CD1c-positive myeloid dendritic cell (primary cell): ENCODE results near the gene LHFPL2.
A peak's percentile ranks its signal among the peaks of the same experiment; 100 is the strongest.

Source experiments
- DNase-seq: peaks from one replicate; pipeline ENCODE4 v3.0.0-alpha.2; 2016; ENCODE audit errors: extremely low spot score

The LHFPL2 gene

DNA sequence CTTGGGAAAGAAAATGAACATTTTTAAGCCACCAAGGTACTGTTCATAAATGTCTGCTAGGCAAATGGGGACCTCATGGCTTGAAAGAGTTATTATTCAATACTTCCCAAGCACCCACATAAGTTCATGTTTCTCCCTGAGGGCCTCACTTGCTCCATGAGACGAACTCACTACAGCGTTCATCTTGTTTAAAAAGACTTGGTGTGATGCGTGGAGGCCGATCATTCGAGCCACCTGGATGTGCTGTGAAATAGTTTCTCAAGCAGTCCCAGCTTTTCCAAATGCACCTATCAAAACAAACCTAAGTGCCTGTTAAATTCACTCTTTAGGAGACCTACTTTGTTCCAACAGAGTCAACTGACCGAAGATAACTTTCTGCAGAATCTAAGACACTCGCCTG lies 103.2 kb downstream of the LHFPL2 start:
- no peak for DNase-seq

DNA sequence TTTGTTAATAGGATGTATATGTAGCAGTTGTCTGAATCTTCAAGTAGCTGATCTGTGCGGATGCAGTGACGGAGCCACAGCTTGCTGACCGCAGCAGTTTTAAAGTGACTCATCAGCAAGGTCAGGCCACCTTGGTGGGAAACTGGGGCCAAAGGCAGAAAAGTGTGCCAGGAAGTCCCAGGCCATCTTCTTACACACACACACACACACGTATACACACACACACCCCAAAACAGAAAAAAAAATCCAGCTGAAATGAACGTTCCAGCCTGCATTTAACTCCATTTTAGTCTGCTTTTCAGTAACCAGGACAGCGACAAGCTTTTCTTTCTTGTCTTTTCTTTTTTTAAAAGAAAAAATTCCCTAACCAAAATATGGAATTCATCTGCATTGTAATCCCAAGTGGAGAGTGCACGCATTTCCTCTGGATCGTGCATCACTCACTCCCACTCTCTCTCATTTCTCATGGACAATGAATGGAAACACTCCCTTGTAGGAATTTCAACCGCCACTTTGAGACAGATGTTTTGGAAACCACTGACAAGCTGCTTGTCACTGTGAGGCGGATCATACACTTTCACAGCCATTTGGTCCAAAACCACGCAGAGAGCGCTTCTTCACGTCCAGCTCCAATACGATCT lies 103.9 kb downstream of the LHFPL2 start:
- DNase-seq = no peak

DNA sequence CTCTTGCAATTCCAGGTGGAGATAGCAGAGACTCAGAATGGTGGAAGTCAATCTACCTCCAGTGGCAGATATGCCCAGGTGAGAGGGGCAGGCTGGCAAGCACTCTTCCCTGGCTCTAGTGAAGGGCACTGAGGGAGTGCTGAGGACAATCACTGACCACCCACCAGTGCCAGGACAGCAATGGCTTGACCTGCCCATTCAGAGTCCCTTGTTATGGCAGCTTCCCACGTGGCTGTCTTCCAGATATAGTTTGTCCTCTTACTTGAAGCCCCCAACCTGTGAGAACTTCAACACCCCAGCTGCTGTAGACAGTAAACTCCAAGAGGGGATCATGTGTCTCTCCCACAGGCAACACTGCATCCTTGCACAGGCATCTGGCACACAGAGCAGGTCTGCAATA lies 104.7 kb downstream of the LHFPL2 start:
- no peak for DNase-seq

DNA sequence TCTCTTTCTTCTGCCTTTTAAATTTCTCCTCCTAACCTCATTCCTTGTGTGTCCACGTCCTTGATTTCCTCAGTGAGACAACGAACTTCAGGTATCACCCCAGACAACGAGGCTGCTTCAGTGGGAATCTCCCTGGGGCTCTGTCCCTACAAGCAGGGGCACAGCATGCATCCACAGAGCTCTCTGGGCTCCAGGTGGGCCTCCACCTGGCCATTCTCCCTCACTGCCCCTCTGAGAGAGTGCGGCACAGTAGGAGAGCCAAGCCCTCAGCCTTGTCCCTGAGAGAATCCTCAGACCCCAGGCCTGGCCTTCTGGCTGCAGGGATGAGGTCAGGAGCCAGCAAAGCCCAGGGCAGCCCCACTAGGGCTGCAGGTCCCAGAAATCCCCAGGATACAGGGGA lies 105.3 kb downstream of the LHFPL2 start:
- no peak for DNase-seq

DNA sequence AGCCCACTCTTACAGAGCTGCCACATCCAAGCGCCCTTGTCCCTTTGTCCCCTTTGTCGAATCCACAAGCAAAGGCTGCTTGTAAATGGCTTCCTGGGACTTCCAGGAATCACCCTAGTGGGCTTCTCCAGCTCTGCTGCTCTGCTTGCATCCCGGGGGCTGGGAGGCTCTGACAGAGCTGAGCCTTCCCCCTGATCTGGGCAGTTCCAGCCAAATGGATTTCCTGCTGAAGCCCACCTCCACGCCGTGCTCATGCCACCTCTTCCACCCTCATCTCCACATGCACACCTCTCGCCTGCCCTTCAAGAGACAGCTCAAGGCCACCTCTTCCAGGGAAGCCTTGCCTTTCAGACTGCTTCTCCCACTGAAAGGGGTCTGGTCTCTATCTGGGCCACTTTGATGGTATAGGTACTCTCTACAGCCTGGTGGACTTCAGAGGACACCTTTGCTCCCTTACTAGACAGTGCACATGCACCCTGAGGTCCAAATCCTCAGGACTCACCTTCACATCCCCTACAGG lies 106.2 kb downstream of the LHFPL2 start:
- DNase-seq = no peak

DNA sequence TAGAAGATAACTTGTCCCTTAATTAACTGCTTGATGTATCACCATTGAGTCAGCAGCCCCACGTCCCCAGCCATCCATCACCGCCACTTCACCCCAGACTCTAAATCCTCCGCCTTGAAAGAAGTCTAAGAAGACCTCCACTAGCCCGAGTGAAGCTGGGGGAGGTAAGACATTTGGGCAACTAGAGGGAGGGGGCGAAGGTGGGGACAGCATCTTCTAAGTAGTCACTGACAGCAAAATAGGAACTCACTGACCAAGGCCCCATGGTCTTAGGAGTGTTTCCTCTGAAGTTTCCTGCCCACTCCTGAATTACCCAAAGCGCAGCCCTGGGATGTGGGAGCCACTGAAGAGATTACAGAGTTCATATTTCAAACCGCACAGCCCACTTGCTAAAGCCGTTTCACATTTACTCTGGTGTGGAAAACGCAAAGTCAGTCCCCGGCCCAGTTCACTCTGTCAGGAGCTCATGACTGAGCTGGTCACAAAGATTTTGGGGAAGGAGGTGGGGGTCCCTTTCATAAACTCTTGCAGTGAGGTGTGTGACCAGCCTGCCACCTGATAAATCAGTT lies 107.4 kb downstream of the LHFPL2 start:
- peak; percentile 93 for DNase-seq

DNA sequence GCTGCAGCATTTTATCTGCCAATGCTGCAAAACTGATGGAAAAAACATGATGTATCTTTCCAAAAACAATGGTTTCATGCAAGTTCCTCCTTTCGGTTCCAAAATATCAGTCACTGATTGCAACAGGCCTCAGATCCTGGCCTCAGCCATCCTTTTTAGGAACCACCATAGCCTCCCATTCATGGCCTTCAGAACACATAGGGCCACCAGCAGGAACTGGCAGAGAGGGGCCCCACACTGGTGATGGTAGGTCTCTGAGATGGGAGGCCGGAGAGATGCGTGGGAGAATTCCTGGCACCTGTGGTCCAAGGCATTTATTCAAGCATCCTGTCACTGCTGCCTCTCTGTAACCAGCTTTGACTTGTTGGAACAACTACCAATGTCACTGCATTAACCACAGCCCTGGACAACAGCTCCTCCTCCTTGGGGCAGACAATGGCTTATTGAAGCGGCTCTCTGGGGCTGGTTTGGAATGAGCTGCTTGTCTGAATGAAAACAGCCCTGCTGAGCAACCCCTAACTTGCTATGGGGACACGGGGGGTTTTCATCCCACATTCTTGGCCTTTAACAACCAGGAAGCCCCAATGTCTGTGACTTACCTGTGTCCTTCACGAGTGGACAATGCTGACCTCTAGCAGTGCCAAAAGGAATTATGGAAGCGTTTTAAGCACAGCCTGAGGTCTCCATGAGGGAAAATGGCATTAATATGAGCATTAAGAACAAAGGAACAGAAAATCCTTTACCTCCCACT lies 108.1 kb downstream of the LHFPL2 start:
- peak; percentile 92 for DNase-seq

DNA sequence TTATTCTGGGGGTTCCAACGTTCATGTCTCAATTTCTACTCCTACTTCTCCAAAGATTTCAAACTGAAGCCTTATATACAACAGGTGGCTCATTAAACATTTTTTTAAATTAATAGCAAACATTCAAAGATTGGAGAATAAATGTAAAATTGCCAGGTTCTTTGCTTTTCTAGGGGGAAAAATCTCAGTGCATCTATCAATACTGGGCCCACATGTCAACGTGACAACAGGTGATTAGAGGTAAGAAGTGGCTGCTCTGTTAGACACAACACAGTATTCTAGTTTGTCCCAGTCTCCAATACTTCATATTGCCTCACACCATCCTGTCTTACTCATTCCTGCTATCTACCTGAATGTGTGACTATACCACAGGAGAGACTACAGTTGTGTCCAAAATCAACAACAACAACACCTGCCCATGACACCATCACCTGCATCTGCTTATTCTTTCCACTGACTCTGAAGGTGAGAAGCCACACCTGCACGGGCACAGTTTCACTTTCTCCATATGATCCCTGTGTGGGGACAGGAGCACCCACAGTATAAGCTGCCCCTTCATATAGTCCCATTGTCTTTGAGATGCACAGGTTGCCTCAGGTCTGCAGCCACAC lies 110.2 kb downstream of the LHFPL2 start:
- no peak for DNase-seq

DNA sequence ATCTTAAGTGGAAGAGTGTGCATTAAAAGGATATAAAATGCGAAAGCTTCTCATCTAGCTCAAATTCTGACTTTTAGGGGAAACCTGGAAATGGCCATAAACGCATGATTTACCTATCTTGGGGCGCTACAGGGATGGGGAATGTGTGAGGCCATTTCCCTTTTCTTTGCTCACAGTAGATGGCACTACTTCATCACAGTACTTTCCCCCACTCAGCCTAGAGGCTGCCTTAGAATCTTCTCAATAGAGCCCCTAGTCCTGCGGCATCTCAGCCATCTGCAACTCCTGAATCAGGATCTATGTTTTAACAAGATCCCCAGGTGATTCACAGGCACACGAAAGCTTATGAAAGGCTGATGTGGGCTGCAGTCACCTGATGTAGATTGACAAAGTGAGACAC lies 110.8 kb downstream of the LHFPL2 start:
- DNase-seq = peak; percentile 67

DNA sequence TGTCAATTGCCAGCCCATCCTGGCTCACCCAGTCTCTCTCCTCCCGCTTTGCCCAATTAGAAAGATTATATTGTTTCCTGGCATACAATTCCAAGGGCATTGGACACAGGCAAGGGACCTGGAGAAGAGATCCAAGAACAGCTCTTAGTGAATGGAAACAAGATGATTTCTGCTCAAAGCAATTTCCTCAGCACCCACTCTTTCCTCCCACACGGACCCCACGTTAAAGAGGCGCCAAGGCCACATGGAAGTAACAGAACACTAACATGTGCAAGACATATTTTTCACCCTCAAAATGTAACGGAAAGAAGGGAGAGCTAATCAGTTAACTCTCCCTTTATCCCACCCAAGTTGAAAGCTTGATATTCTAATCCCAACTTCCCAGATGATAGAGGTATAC lies 111.2 kb downstream of the LHFPL2 start:
- DNase-seq = peak; percentile 58

DNA sequence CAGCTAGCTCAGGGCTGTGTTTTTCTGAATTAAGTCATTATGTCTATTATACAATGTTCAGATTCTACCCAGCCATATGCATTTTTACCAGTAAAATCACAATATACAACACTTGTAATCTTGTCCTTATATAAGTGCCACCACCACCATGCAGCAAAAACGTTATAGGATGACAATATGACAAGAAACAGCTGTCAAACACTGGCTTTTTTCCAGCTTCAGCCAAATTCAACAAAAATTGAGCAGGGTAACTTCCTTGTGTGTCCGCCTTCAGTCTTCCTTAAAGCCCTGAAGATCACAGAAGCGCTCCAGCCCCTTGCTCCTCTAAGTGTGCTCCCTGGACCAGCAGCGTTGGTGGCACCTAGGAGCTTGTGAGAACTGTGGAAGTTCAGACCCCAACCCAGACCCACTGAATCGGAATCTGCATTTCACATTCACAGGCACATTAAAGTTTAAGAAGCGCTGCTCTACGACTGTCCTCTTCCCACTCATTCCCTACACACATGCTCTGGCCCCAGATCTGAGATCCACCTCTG lies 111.8 kb downstream of the LHFPL2 start:
- DNase-seq = no peak

DNA sequence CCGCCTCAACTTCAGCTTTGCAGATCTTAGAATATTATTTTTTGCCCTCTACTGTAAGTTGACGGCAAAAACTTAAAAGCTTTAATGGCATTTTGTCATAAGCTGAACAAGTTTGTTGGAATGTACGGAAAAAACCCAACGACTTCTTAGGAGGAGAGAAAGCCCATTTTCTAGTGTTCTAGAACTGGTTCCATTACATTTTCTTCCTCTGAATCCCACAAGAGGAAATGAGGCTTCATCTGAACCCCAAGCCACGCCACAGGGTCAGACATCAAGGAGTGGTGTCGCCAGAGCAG lies 113.7 kb downstream of the LHFPL2 start:
- peak; percentile 46 for DNase-seq

DNA sequence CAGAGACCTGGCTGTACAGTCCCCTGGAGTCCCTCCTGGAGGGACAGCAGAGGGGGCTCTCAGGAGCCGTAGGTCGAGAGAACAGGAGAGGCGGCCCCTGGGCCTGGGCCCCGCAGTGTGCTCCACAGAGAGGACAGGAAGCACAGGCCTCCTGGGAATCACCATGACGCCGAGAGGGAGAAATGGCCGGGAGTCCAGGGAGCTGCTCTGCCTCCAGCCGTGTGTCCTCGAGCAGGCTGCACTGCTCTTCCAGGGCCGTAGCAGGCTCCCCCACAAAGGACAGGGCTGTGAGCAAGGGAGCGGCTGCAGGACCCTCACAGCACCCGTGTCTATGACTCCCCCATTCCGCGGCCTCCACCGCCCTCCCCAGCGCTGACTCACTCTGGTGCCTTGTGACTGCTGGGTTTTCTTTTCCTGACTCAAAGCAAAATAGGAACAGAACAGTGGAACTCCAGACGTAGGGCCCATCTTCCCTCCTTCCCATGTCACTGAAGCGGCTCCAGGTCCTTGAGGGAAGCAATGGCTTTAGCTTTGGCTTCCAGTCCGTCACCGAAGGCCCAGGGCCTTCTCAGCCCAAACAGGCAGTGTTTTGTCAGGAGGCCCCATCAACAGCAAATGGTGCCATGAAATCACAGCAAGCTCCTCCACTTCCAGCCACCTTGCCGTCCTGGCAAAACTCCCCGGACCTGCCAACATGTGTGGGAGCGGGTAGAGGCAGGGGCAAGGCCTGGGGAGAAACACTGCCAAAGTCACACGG lies 114.2 kb downstream of the LHFPL2 start:
- peak; percentile 88 for DNase-seq

DNA sequence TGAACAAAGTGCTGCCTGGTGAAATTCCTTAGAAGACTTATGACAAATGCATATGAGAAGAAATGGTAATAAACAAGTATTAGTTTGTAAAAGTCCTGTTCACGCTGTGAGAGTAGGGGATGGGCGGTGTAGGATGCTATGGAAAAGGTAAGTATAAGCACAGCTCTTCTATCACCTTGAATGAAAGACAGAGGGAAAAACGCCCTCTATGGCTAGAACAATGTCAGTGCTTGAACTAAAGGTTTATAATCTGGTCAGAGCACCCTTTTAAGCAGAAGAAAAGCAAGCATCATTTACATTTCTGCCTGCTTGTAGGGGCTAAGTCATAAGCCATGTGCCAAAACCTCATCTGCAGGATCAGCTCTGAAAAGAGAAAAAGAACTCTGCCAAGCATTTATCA lies 115.2 kb downstream of the LHFPL2 start:
- DNase-seq = no peak

DNA sequence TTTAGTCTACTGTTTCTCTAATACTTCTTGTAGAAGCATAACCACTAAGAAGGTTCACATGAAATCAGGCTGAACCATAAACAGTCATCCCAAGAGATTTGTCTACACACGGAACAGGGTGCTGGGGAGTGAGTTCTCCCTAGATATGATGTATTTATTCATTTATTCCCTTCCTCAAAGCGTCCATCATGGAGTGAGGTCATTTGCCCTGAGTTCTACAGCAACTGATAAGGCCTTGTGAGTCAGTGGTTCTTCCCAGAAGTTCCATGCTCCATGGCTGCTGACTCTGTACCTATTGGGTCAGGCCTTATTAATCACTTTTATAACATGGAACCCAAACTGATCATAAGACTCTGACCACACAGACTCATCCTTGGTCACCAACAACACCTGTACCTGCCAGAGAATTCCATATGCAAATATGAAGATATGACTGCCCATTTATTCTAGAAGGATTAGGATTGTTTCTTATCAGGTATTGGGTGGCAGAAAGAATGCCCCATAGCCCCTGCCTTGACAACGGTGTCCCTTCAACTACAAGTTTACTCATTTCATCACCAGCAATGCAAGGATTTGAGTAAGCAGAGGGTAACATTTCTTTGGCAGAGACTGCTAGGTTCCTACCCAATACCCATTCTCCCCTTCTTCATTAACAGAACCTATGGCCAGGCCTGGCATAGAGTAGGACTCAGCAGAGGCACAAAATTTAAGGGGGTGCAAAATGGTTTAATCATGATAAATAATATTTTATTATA lies 118.1 kb downstream of the LHFPL2 start:
- peak; percentile 86 for DNase-seq

DNA sequence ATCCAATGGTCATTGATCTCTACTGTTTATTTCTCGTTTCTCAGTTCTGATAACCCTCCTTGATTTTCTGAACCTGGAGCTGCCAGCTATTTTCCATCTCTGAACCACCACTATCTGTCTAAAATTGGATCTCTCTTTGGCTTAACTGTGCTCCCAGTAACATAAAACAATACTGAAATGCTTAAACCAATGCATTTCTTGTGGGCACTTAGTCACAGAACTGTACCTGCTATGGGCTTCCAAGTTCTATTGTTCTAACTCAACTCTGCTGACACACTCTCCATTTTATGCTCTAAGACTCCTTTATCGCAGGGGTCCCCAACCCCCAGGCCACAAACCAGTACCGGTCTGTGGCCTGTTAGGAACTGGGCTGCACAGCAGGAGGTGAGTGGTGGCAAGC lies 120.6 kb downstream of the LHFPL2 start:
- DNase-seq = no peak

DNA sequence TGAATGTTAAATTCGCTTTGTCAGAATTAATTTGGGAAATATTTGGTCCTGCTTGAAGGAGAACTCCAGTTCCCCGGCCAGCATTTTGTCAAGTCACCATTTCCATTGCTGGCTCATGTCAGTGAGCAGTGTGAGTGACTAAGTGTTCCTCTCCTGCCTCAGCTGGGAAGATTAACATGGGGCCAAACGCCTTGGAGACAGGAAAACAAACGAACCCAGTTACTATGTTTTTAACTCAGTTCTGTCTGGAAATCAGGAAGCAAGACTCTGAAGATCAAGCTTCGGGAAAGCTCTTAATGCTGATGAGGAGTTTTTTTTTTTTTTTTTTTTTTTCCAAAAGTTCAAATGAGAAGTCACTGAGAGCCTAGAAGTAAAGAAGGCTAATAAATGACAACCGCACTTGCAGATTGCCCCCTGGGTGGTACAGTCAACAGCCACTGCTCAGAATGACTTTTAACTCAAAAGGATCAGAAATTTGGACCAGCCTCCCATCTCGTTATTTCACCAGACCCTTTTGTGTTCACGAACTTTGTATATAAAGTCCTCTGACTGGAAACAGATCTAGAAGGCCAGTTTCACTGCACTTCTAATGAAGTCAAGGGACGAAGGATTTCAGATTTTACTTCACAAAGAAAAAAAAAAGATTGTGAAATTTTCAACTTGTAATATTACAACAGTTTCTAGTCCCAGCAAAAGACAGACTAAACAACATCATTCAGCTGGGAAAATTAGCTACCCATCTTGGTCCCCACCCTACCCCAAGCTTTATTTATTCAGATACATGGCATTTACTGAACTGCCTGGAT lies 121.3 kb downstream of the LHFPL2 start:
- DNase-seq = peak; percentile 95

DNA sequence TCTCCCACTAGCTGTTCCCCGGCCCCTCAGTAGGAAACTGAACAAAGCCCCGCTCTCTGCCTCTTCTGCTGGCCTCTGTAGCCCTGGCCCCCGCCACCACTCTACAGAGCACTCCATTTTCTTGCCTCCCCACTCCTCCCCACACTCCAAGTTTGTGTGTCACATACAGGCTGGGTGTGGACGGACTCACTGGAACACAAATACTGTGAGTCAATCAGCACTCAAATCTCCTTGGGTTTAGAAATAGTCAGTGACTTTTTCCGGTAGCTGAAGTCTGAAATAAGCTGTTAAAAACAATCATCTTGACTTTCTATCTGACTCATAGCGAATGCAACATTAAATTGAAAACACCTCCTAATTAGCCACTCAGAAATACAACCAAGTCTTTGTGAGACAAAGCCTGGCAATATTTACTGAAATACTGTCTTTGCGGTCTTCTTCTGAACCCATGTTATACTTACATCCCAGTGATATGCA lies 122.5 kb downstream of the LHFPL2 start:
- DNase-seq = no peak

DNA sequence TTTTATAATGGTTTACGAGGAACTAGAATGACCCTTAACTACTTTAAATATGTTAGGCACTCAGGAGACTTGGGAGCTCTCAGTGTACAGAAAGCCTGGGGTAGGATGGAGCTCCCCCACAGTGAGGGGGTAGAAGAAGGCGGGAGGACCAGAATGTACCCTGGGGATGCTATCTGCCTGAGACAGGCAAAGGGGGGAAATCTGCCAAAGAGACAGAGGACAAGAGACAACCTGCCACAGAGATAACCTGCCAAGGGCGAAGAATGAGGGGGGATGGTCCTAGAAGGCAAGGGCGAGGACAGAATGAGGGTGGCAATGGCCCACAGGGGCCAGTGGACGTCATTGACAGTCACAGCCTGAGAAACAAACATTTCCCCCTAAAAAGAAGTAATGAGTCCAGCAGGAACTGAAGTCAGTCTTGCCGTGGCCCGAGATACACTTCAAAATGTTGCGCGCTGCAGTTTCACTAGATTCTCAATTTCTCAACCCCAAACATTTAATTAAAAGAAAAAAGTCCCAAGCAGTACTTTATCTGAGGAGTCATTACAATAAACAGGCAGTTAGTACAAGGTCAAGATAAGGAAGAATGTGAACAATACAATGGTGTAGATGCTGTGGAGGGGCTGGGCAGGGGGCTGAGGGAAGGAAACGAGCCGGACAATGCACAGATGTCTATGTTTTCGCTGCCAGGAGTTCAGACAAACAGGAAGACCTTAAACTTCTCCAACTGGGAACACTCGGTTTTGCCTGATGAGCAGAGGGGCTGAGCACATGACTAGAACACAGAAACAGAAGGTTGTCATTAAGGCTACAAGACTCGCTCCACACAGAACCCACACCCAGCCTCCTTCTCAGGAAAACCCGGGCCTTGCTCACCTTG lies 125.0 kb downstream of the LHFPL2 start:
- no peak for DNase-seq
